MM.1S (cell line): ENCODE data around the gene KCNK5.

Experiments used
- CTCF ChIP-seq: fragments of 300-600 bp; sonication (generic); IDR thresholded peaks from 2 replicates; pipeline ENCODE4 v1.5.1; 2016; ENCODE audit warnings: antibody characterized with exemption, low read length, mixed read lengths
- EZH2 ChIP-seq: fragments of 300-600 bp; sonication (generic); optimal IDR thresholded peaks from 2 replicates; pipeline ENCODE3; 2017; ENCODE audit warnings: low read depth, mild to moderate bottlenecking, antibody characterized with exemption, low read length, mixed read lengths
- EZH2phosphoT487 ChIP-seq: fragments of 300-600 bp; sonication (generic); IDR thresholded peaks from 2 replicates; pipeline ENCODE4 v1.6.1; 2018; ENCODE audit warnings: antibody characterized with exemption, low read length

- TF ChIP-seq CTCF (no peak), EZH2phosphoT487 (no peak), EZH2 (no peak)
Measured at GRCh38 chr6:39249278-39249677, 20.0 kb upstream of the KCNK5 start.
